ENCODE results near the gene ATP5ME. TPM values are rescaled to one million over a fixed set of nuclear protein-coding genes. Genes with fewer than 3 reads are reported as not detected.
A peak's percentile ranks its signal among the peaks of the same experiment; 100 is the strongest.

Gene ATP5ME
- polyA plus RNA-seq, 1 of the 3 experiments (the other 2 are of a cell fraction), result 1,185 TPM

DNA sequence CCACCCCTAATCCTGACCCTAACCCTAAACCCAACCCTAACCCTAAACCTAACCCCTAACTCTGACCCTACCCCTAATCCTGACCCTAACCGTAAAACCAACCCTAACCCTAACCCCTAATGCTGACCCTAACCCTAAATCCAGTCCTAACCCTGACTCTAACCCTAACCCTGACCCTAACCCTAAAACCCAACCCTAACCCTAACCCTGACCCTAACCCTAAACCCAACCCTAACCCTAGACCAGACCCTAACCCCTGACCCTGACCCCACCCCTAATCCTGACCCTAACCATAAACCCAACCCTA, 30.8 kb upstream of the ATP5ME start:
- Histone ChIP-seq H3K27me3 (ENCODE audit: insufficient read depth) (no peaks in the 10 kb centered on the region), H2AFZ (ENCODE audit: low read depth) (no peak overlapping the region), H3K36me3 (replicated peaks in 1 of 2; ENCODE audit: control insufficient read depth in 1 of 2, insufficient read depth in 2 of 2, low read length in 1 of 2) (peaks cover 0 to 2% of the 10 kb centered on the region in 2 experiments), H3K9ac (no peak overlapping the region), H3K27ac (ENCODE audit: low read depth in 2 of 2, low read length in 1 of 2) (no peak overlapping the region), H3K79me2 (ENCODE audit: insufficient read depth) (peaks cover 38% of the 10 kb centered on the region), H3K4me3 (ENCODE audit: low read depth in 2 of 2, low read length in 1 of 2) (peak overlapping the region in 1 of 2 experiments; percentile 62; a peak in 1 of 4 replicates), H3F3A (replicated peaks; ENCODE audit: insufficient read depth) (peaks cover 3% of the 10 kb centered on the region), H3K9me3 (no peaks in the 10 kb centered on the region), H3K4me2 (peak overlapping the region; percentile 65; the same call in 1 of the 2 replicates), H4K20me1 (ENCODE audit: insufficient read depth) (peaks cover 26% of the 10 kb centered on the region), H3K9me2 (no peaks in the 10 kb centered on the region), H3K4me1 (ENCODE audit: control insufficient read depth in 1 of 2, insufficient read depth in 2 of 2, low read depth in 1 of 2, low read length in 1 of 2) (peaks cover 0 to 21% of the 10 kb centered on the region in 2 experiments; a peak in 2 of 4 replicates)
- WGBS (ENCODE audit: low lambda C conversion rate), result 100% methylated on average over 1 of the region's 1 CpG
- no peak for TF ChIP-seq SMC3 (IDR thresholded peaks at IDR 0.05; ENCODE audit: low read depth, low read length)
- TF ChIP-seq, protein P1, sequence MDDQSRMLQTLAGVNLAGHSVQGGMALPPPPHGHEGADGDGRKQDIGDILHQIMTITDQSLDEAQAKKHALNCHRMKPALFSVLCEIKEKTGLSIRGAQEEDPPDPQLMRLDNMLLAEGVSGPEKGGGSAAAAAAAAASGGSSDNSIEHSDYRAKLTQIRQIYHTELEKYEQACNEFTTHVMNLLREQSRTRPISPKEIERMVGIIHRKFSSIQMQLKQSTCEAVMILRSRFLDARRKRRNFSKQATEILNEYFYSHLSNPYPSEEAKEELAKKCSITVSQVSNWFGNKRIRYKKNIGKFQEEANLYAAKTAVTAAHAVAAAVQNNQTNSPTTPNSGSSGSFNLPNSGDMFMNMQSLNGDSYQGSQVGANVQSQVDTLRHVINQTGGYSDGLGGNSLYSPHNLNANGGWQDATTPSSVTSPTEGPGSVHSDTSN (IDR thresholded peaks at IDR 0.05), result no peak
- TF ChIP-seq RCOR1 (IDR thresholded peaks at IDR 0.05; ENCODE audit: low read length), result no peak
- TF ChIP-seq NRF1 (IDR thresholded peaks at IDR 0.05; ENCODE audit: low read depth, low read length), result no peak
- no peak for TF ChIP-seq TCF12 (IDR thresholded peaks at IDR 0.05)
- TF ChIP-seq FOXJ3 (CRISPR knock-in tag; IDR thresholded peaks at IDR 0.05), result no peak
- TF ChIP-seq RXRA (IDR thresholded peaks at IDR 0.05; ENCODE audit: borderline replicate concordance, low read depth), result no peak
- TF ChIP-seq RFX5 (IDR thresholded peaks at IDR 0.05; ENCODE audit: low read length), result no peak
- TF ChIP-seq MEF2A (IDR thresholded peaks at IDR 0.05; ENCODE audit: borderline replicate concordance, low read depth), result no peak
- no peak for TF ChIP-seq POLR2AphosphoS5 (IDR thresholded peaks at IDR 0.05; ENCODE audit: low read depth, low read length)
- TF ChIP-seq REST (IDR thresholded peaks at IDR 0.05; ENCODE audit: low read depth, low read length), result no peak
- TF ChIP-seq EZH2phosphoT487 (IDR thresholded peaks at IDR 0.05; ENCODE audit: borderline replicate concordance, low read depth), result no peak
- TF ChIP-seq GABPA (IDR thresholded peaks at IDR 0.05; ENCODE audit: low read depth), result no peak
- TF ChIP-seq YY1 (IDR thresholded peaks at IDR 0.05; ENCODE audit: low read depth), result no peak
- DNase-seq, result no peak
- ChIA-PET POLR2A (no interaction called here), CTCF (interaction anchor here (0.7 kb wide), 1 partner anchor 38 kb away, joined by 3 read pairs; no protein-coding TSS in a partner anchor)

Measured in SK-N-SH (cell line).